Measurements from ENCODE around the gene PTPN9. TPM values are rescaled to one million over a fixed set of nuclear protein-coding genes. Genes with fewer than 3 reads are reported as not detected.
"Not testable (repeated sequence)": the region's sequence is repeated elsewhere in the genome, so short reads cannot be mapped to it uniquely, and the experiment has no call there.

Gene PTPN9
- total RNA-seq, 2 donors from 2014 or later, result 19.3 to 22.3 TPM

GRCh38 chr15:75502360-75502759 lies 76.8 kb downstream of the PTPN9 start:
- 99% methylated on average over 8 of the region's 8 CpGs for WGBS
- no peak overlapping the region for H3K4me3 ChIP-seq
- no peaks in the 10 kb centered on the region for H3K36me3 ChIP-seq
- intact Hi-C loops (cut with DNase I), result no loop called here
- no peaks in the 10 kb centered on the region for H3K9me3 ChIP-seq
- no peaks in the 10 kb centered on the region for H3K27me3 ChIP-seq (replicated peaks; ENCODE audit: insufficient read depth)
- no peak overlapping the region for H3K27ac ChIP-seq
- DNase-seq (ENCODE audit: low spot score), result no peak
- TF ChIP-seq POLR2A (IDR thresholded peaks at IDR 0.05) (no peak), CTCF (IDR thresholded peaks at IDR 0.05) (no peak), POLR2AphosphoS5 (IDR thresholded peaks at IDR 0.05) (no peak)
- H3K4me1 ChIP-seq (replicated peaks), result no peaks in the 10 kb centered on the region

DNA sequence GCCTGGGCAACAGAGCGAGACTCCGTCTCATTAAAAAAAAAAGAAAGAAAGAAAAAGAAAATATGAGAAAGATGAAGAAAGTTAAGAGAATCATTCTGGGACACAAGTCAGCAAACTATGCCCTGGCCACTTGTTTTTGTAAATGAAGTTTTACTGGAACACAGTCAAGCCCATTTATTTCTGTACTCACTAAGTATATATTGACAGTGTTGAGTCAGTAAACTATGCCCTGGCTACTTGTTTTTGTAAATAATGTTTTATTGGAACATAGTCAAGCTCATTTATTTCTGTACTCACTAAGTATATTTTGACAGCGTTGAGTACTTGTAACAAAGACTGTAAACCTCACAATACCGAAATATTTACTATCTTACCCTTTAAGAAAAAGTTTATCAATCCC lies 85.4 kb downstream of the PTPN9 start:
- H3K4me1 ChIP-seq (replicated peaks), result no peaks in the 10 kb centered on the region
- no peaks in the 10 kb centered on the region for H3K36me3 ChIP-seq
- DNase-seq (ENCODE audit: low spot score), result no peak
- H3K27ac ChIP-seq, result peak overlapping the region; percentile 23 to 68
- H3K27me3 ChIP-seq (replicated peaks; ENCODE audit: insufficient read depth), result no peaks in the 10 kb centered on the region
- WGBS, result 73% methylated on average over 4 of the region's 4 CpGs
- no peak overlapping the region for H3K4me3 ChIP-seq
- H3K9me3 ChIP-seq, result no peaks in the 10 kb centered on the region
- TF ChIP-seq CTCF (IDR thresholded peaks at IDR 0.05) (no peak), POLR2AphosphoS5 (IDR thresholded peaks at IDR 0.05) (peak; percentile 78)
- intact Hi-C loops (cut with DNase I), result no loop called here

- no peak for TF ChIP-seq POLR2A (IDR thresholded peaks at IDR 0.05)
- TF ChIP-seq POLR2AphosphoS5 (IDR thresholded peaks at IDR 0.05), result no peak
- no peak for TF ChIP-seq CTCF (IDR thresholded peaks at IDR 0.05)
- intact Hi-C loops (cut with DNase I), result no loop called here
- no peaks in the 10 kb centered on the region for H3K36me3 ChIP-seq
- DNase-seq (ENCODE audit: low spot score), result no peak
- WGBS, result 62% methylated on average over 1 of the region's 1 CpG
- H3K27ac ChIP-seq, result no peak overlapping the region
- no peak overlapping the region for H3K4me3 ChIP-seq
- H3K4me1 ChIP-seq (replicated peaks), result no peaks in the 10 kb centered on the region
- no peaks in the 10 kb centered on the region for H3K27me3 ChIP-seq (replicated peaks; ENCODE audit: insufficient read depth)
- no peaks in the 10 kb centered on the region for H3K9me3 ChIP-seq
Observed at GRCh38 chr15:75483961-75484360, 95.2 kb downstream of the PTPN9 start.

GRCh38 chr15:75483556-75483955 lies 95.6 kb downstream of the PTPN9 start:
- WGBS, result 93% methylated on average over 5 of the region's 5 CpGs
- intact Hi-C loops (cut with DNase I); H3K36me3 ChIP-seq; H3K27me3 ChIP-seq (replicated peaks; ENCODE audit: insufficient read depth); H3K4me1 ChIP-seq (replicated peaks); H3K9me3 ChIP-seq; H3K4me3 ChIP-seq; DNase-seq (ENCODE audit: low spot score); H3K27ac ChIP-seq: not testable (repeated sequence)

- 100% methylated on average over 1 of the region's 1 CpG for WGBS
- TF ChIP-seq POLR2A (IDR thresholded peaks at IDR 0.05) (no peak), POLR2AphosphoS5 (IDR thresholded peaks at IDR 0.05) (no peak), CTCF (IDR thresholded peaks at IDR 0.05) (no peak)
- DNase-seq (ENCODE audit: low spot score), result no peak
- Histone ChIP-seq H3K27ac (no peak overlapping the region), H3K36me3 (no peaks in the 10 kb centered on the region), H3K27me3 (replicated peaks; ENCODE audit: insufficient read depth) (no peaks in the 10 kb centered on the region), H3K9me3 (no peaks in the 10 kb centered on the region), H3K4me1 (replicated peaks) (no peaks in the 10 kb centered on the region), H3K4me3 (no peak overlapping the region)
- intact Hi-C loops (cut with DNase I), result no loop called here
Observed at GRCh38 chr15:75483106-75483505, 96.0 kb downstream of the PTPN9 start.

DNA sequence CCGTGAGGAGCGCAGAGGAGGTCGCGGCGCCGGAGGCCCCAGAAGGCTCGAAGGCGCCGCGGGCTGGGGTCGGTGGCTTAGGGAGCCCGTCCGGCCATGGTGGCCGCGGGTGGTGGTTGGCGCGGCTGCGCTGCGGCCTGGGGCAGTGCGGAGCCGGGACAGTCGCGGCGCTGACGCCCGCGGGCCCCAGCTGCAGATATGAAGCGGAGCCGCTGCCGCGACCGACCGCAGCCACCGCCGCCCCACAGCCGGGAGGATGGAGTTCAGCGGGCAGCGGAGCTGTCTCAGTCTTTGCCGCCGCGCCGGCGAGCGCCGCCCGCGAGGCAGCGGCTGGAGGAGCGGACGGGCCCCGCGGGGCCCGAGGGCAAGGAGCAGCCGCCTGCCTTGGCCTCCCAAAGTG lies 98.7 kb downstream of the PTPN9 start:
- not testable (repeated sequence) for H3K4me3 ChIP-seq; H3K4me1 ChIP-seq (replicated peaks)

More for the DNA sequence above, 98.7 kb downstream of the PTPN9 start:
- H3K27ac ChIP-seq; intact Hi-C loops (cut with DNase I); H3K9me3 ChIP-seq; DNase-seq (ENCODE audit: low spot score); H3K27me3 ChIP-seq (replicated peaks; ENCODE audit: insufficient read depth); H3K36me3 ChIP-seq: not testable (repeated sequence)
- 95% methylated on average over 54 of the region's 54 CpGs for WGBS

All from prostate gland (tissue), 2 donors.